ENCODE data around the gene ATAD2B. TPM values are rescaled to one million over a fixed set of nuclear protein-coding genes. Genes with fewer than 3 reads are reported as not detected.

ATAD2B gene
- total and polyA plus RNA-seq, 2 of the 4 experiments (the other 2 are of a cell fraction), result 1.5 to 5.0 TPM

GRCh38 chr2:23939987-23940717, 13.2 kb upstream of the ATAD2B start, which contains the start of gene UBXN2A:
TSS of gene UBXN2A (plus strand) at chr2:23940463. CDS start at chr2:23958315, 17,852 bp downstream.
- Histone ChIP-seq H3K4ac (ENCODE audit: low read depth, low read length) (peak within 1 kb of the TSS; percentile 93), H3K79me1 (ENCODE audit: low read depth in 1 of 2, low read length in 2 of 2) (peaks cover 14 to 53% of the 10 kb centered on the region in 2 experiments), H3K27ac (ENCODE audit: insufficient read depth, low read length) (peak within 1 kb of the TSS; percentile 82), H3K9me1 (ENCODE audit: insufficient read depth, low read length) (peaks cover 16% of the 10 kb centered on the region), H3K9me3 (ENCODE audit: control insufficient read depth, insufficient read depth, low read length) (no peaks in the 10 kb centered on the region), H3K4me3 (ENCODE audit: insufficient read depth, low read depth, low read length) (peak within 1 kb of the TSS; percentile 96), H4K91ac (ENCODE audit: insufficient read depth, low read depth, low read length) (peak within 1 kb of the TSS; percentile 85), H3K23ac (ENCODE audit: low read depth, low read length) (peak within 1 kb of the TSS; percentile 96), H3K14ac (replicated peaks; ENCODE audit: low read depth, low read length) (peak within 1 kb of the TSS; percentile 97), H3K27me3 (ENCODE audit: control insufficient read depth, insufficient read depth, low read length) (no peaks in the 10 kb centered on the region), H4K20me1 (ENCODE audit: insufficient read depth, low read length) (peaks cover 6% of the 10 kb centered on the region; the same call in 1 of the 2 replicates), H3K4me2 (ENCODE audit: low read depth, low read length) (peak within 1 kb of the TSS; percentile 100), H2AK5ac (ENCODE audit: low read depth, low read length) (peak within 1 kb of the TSS; percentile 57), H2BK20ac (ENCODE audit: low read depth, low read length) (no peak within 1 kb of the TSS), H2BK5ac (ENCODE audit: low read depth, low read length, poor library complexity, severe bottlenecking) (peak within 1 kb of the TSS; percentile 86), H3K18ac (ENCODE audit: low read depth, low read length) (peak within 1 kb of the TSS; percentile 89), H4K5ac (ENCODE audit: low read depth, low read length) (peak within 1 kb of the TSS; percentile 94), H2BK15ac (ENCODE audit: low read depth, low read length) (peak within 1 kb of the TSS; percentile 38; the same call in 1 of the 3 replicates), H2AK9ac (replicated peaks; ENCODE audit: low read depth, low read length, poor library complexity) (peak within 1 kb of the TSS; percentile 82), H3K36me3 (ENCODE audit: control insufficient read depth, insufficient read depth, low read length) (peaks cover 3% of the 10 kb centered on the region; the same call in 1 of the 2 replicates), H3K4me1 (ENCODE audit: control insufficient read depth, insufficient read depth, low read length) (peaks cover 12% of the 10 kb centered on the region), H4K8ac (ENCODE audit: low read depth in 2 of 2, low read length in 2 of 2) (peak within 1 kb of the TSS; percentile 92 to 95), H2AFZ (replicated peaks; ENCODE audit: low read length, poor library complexity) (peak within 1 kb of the TSS; percentile 94), H3K56ac (ENCODE audit: extremely low read depth, insufficient read depth, low read length) (peak within 1 kb of the TSS; percentile 75), H2BK120ac (ENCODE audit: low read depth, low read length) (peak within 1 kb of the TSS; percentile 63; the same call in 1 of the 2 replicates), H3K9ac (ENCODE audit: low read depth, low read length) (peak within 1 kb of the TSS; percentile 94)
- peak; percentile 77 for DNase-seq
- in situ Hi-C loops (cut with MboI; ENCODE audit: low sequenced_read_pairs), result no loop called here
- CTCF ChIA-PET, result interaction anchor here (0.6 to 1.3 kb wide), 2 partner anchors 86 to 145 kb away, joined by 4 to 7 read pairs; partner anchors contain the start of gene TP53I3
- no TSS peak for BruUV-seq (replicated peaks)
- intact Hi-C loops (cut with micrococcal nuclease), result loop anchor here (10.0 kb wide), 1 partner anchor 105 kb away; the partner anchor contains the start of genes FKBP1B and WDCP
- dilution Hi-C loops (cut with HindIII; ENCODE audit: low sequenced_read_pairs, unreplicated experiment), result no loop called here
- no peak for TF ChIP-seq POLR2A (IDR thresholded peaks at IDR 0.05; ENCODE audit: low read depth, low read length)
- TF ChIP-seq MAZ (IDR thresholded peaks at IDR 0.05; ENCODE audit: borderline replicate concordance, low read depth, low read length), result peak; percentile 39; the same call in 1 of the 2 replicates
- no peak for TF ChIP-seq CEBPB (IDR thresholded peaks at IDR 0.05; ENCODE audit: low read depth, low read length)
- WGBS, 2 experiments (ENCODE audit: extremely low coverage in 2 of 2, insufficient read length in 1 of 2), result 0% methylated on average over 24 of the region's 77 CpGs; no CpG with 5 or more reads in 1 of the 2 experiments
- ATAC-seq (ENCODE audit: low read depth), result peak; percentile 89
- POLR2A ChIA-PET (ENCODE audit: unreplicated experiment), result interaction anchor here (1.3 kb wide), 1 partner anchor 13 kb away, joined by 4 read pairs; the partner anchor contains the start of gene ATAD2B
